K562 (cell line): ENCODE results near the gene TMEM63C. TPM values are rescaled to one million over a fixed set of nuclear protein-coding genes. Genes with fewer than 3 reads are reported as not detected.

Experiments used
- ATAC-seq: fragments of 200-7000 bp; cut with Tn5 transposase; 3 replicates; pipeline ENCODE4 v1.9.1; 2020; ENCODE audit warnings: moderate library complexity
- BruUV-seq: library from RNA; stranded (reverse); fragments of 400-500 nt; replicated peaks from 2 replicates; lab custom pipeline; 2021; lab: Mats Ljungman, UMichigan
- CTCF ChIA-PET: fragments of 300-600 bp; formaldehyde crosslinking; extraction: SDS; loops from one replicate; lab custom pipeline; 2021; ENCODE audit warnings: low intra/inter-chr PET ratio; lab: Yijun Ruan, JAX
- POLR2A ChIA-PET: fragments of 300-600, 350-650 bp; sonication (Branson Sonifier 250); formaldehyde crosslinking; extraction: SDS; loops from one replicate; lab custom pipeline; 2021; ENCODE audit warnings: antibody characterized with exemption, inconsistent platforms; lab: Yijun Ruan, JAX
- DNase-seq, 4 experiments: peaks; one replicate each; pipeline versions ENCODE4 v3.0.0 to v3.0.0-alpha.2; 2011 to 2018; ENCODE audit warnings: low spot score in 3 of 4, mixed read lengths in 3 of 4; ENCODE audit errors: extremely low read depth in 1 of 4
- FAIRE-seq: peaks from 2 replicates; lab custom pipeline; 2011; peaks lifted over from hg19 to GRCh38; lab: Jason Lieb, UNC
- H2AFZ ChIP-seq: 2 replicates; pipeline ENCODE4 v1.6.0; 2011; ENCODE audit warnings: low read depth, low read length, control low read depth, inconsistent platforms
- H3K27ac ChIP-seq: fragments of 200-600 bp; 3 replicates; pipeline ENCODE4 v1.8.0; 2011; ENCODE audit warnings: low read depth, mild to moderate bottlenecking, control low read depth, inconsistent platforms, low read length, moderate library complexity, mixed read lengths; ENCODE audit errors: extremely low read depth
- H3K27me3 ChIP-seq, 2 experiments: fragments of 300-600 bp in 1 of 2; 2 replicates in 1 of 2; 3 replicates in 1 of 2; pipeline versions ENCODE4 v1.6.0 to v1.8.0; 2011; ENCODE audit warnings: inconsistent platforms in 2 of 2, low read length in 2 of 2, mild to moderate bottlenecking in 1 of 2, mixed read lengths in 1 of 2, moderate library complexity in 1 of 2; ENCODE audit not compliant: control insufficient read depth in 2 of 2, insufficient read depth in 2 of 2
- H3K36me3 ChIP-seq: fragments of 300-600 bp; 3 replicates; pipeline ENCODE4 v1.8.0; 2011; ENCODE audit warnings: mild to moderate bottlenecking, low read length, inconsistent platforms; ENCODE audit not compliant: control insufficient read depth, insufficient read depth
- H3K4me1 ChIP-seq, 2 experiments: fragments of 200-600 bp in 1 of 2; replicated peaks in 1 of 2; 2 replicates in 1 of 2; 3 replicates in 1 of 2; pipeline versions ENCODE4 v1.5.1 to v1.8.0; 2011; ENCODE audit warnings: inconsistent platforms in 2 of 2, low read length in 2 of 2, mild to moderate bottlenecking in 1 of 2, mixed read lengths in 1 of 2, moderate library complexity in 1 of 2; ENCODE audit not compliant: control insufficient read depth in 2 of 2, insufficient read depth in 2 of 2
- H3K4me2 ChIP-seq: 2 replicates; pipeline ENCODE4 v1.6.1; 2011; ENCODE audit warnings: low read length, control low read depth, inconsistent platforms, mixed read lengths; ENCODE audit not compliant: insufficient read depth
- H3K4me3 ChIP-seq: fragments of 200-600 bp; sonication (generic), shearing (Covaris generic); 2 replicates; pipeline ENCODE4 v1.5.1; 2016; ENCODE audit warnings: control low read depth, inconsistent platforms
- H3K79me2 ChIP-seq: fragments of 200-600 bp; 3 replicates; pipeline ENCODE4 v1.8.0; 2011; ENCODE audit warnings: low read length, inconsistent platforms; ENCODE audit not compliant: control insufficient read depth, insufficient read depth
- H3K9ac ChIP-seq, 2 experiments: 2 replicates each; pipeline versions ENCODE4 v1.6.0 to v1.6.1; 2011; ENCODE audit warnings: low read depth in 2 of 2, low read length in 2 of 2, control low read depth in 1 of 2, inconsistent platforms in 1 of 2, mild to moderate bottlenecking in 1 of 2, mixed read lengths in 1 of 2; ENCODE audit not compliant: insufficient read depth in 1 of 2
- H3K9me1 ChIP-seq: one replicate; pipeline ENCODE4 v1.6.0; 2011; ENCODE audit warnings: inconsistent platforms, mild to moderate bottlenecking, low read length, moderate library complexity; ENCODE audit not compliant: control insufficient read depth, insufficient read depth
- H3K9me3 ChIP-seq: replicated peaks from 2 replicates; pipeline ENCODE4 v1.5.1; 2011; ENCODE audit warnings: low read depth, low read length, inconsistent platforms; ENCODE audit not compliant: control insufficient read depth, insufficient read depth
- H4K20me1 ChIP-seq: replicated peaks from 2 replicates; pipeline ENCODE4 v1.6.1; 2011; ENCODE audit warnings: low read length, inconsistent platforms, mixed read lengths; ENCODE audit not compliant: control insufficient read depth, insufficient read depth
- DNMT1 ChIP-seq: fragments of 450-650 bp; IDR thresholded peaks from 2 replicates; pipeline ENCODE4 v1.6.1; 2016; ENCODE audit warnings: antibody characterized with exemption, mild to moderate bottlenecking
- ERF ChIP-seq: fragments of 450-650 bp; formaldehyde crosslinking; IDR thresholded peaks from 2 replicates; pipeline ENCODE4 v1.4.0; 2020; ENCODE audit warnings: mild to moderate bottlenecking, mixed read lengths
- ETS2 ChIP-seq: IDR thresholded peaks from 2 replicates; pipeline ENCODE4 v1.6.1; 2016; ENCODE audit warnings: borderline replicate concordance, missing genetic modification characterization, mild to moderate bottlenecking, moderate library complexity, missing compliant biosample characterization; ENCODE audit not compliant: poor library complexity, severe bottlenecking
- NCOA4 ChIP-seq: fragments of 450-650 bp; IDR thresholded peaks from 2 replicates; pipeline ENCODE4 v1.6.1; 2018; ENCODE audit warnings: mild to moderate bottlenecking; ENCODE audit not compliant: partially characterized antibody
- PATZ1 ChIP-seq: fragments of 250-450 bp; sonication (Bioruptor Pico); IDR thresholded peaks from 2 replicates; pipeline ENCODE4 v1.5.0; 2020; ENCODE audit warnings: mild to moderate bottlenecking, borderline replicate concordance
- POLR2G ChIP-seq: fragments of 200-400 bp; formaldehyde crosslinking; IDR thresholded peaks from 2 replicates; pipeline ENCODE4 v1.6.1; 2017; ENCODE audit warnings: low read depth, mild to moderate bottlenecking, antibody characterized with exemption, low read length, moderate library complexity
- ZNF354B ChIP-seq: fragments of 250-450 bp; sonication (Bioruptor Pico); IDR thresholded peaks from 2 replicates; pipeline ENCODE4 v1.4.0; 2020
- WGBS: fragments of 100-300 bp; shearing (Covaris generic); methylation state at CpG from one replicate; pipeline ENCODE4 v1.1.6; 2016; ENCODE audit warnings: low coverage, mixed read lengths; ENCODE audit not compliant: insufficient coverage; ENCODE audit errors: missing lambda C conversion rate; 5-methylcytosine and 5-hydroxymethylcytosine counted together
- in situ Hi-C: fragments of 300-500 bp; cut with MboI; formaldehyde crosslinking; loops from 4 replicates; pipeline ENCODE4 v1.15.0; 2018; ENCODE audit warnings: inconsistent platforms, mixed read lengths
- intact Hi-C: fragments of 100-400 bp; cut with micrococcal nuclease; formaldehyde crosslinking; loops from 2 replicates; pipeline ENCODE4 v1.14.2; 2022
- polyA plus RNA-seq, 8 experiments: library from polyadenylated mRNA; depleted of rRNA in 4 of 8; stranded (reverse) in 5 of 8; unstranded in 3 of 8; fragments of >200 nt; fragmentation: Nextera tagmentation in 2 of 8; fragmentation: Illumina TruSeq in 1 of 8; extraction: Ambion mirVana in 2 of 8; extraction: Trizol in 1 of 8; gene quantifications; 2 replicates each; pipeline versions ENCODE4 v1.2.1 to v1.2.3, GENCODE V29; 2011 to 2014; ENCODE audit warnings: inconsistent platforms in 1 of 8, missing spikeins in 1 of 8
- total RNA-seq, 7 experiments: library from RNA; depleted of rRNA in 6 of 7; stranded (reverse); fragments of >200 nt in 6 of 7; fragmentation: Illumina TruSeq in 2 of 7; extraction: Trizol in 2 of 7; gene quantifications; 2 replicates each; pipeline versions ENCODE4 v1.2.1 to v1.2.3, GENCODE V29; 2011 to 2021; ENCODE audit warnings: low replicate concordance in 1 of 7

Gene TMEM63C
- total and polyA plus RNA-seq, 9 of the 15 experiments (the other 6 are each of a cell fraction or from before 2014, with no cell fraction given), result 0.07 TPM; not detected in 8

GRCh38 chr14:77195766-77196165 lies 14.2 kb downstream of the TMEM63C start:
- no peaks in the 10 kb centered on the region for H3K79me2 ChIP-seq
- H3K36me3 ChIP-seq, result no peaks in the 10 kb centered on the region
- peaks cover 2 to 52% of the 10 kb centered on the region in 2 experiments; a peak in 2 of 5 replicates for H3K27me3 ChIP-seq
- TF ChIP-seq ZNF354B (CRISPR knock-in tag) (no peak), DNMT1 (no peak), ERF (CRISPR knock-in tag) (no peak), POLR2G (no peak), NCOA4 (no peak), PATZ1 (no peak), ETS2 (no peak)
- no peak overlapping the region for H3K4me3 ChIP-seq
- no TSS peak for BruUV-seq
- H4K20me1 ChIP-seq, result no peaks in the 10 kb centered on the region; the same call in 1 of the 2 replicates
- ATAC-seq (no peak), FAIRE-seq (no peak), DNase-seq (no peak)
- intact Hi-C loops, result no loop called here
- ChIA-PET CTCF (no interaction called here), POLR2A (interaction anchor here (0.6 kb wide), 1 partner anchor 349 kb away, joined by 3 read pairs; no protein-coding TSS in a partner anchor)
- no peak overlapping the region for H2AFZ ChIP-seq
- H3K4me2 ChIP-seq, result no peak overlapping the region
- no peaks in the 10 kb centered on the region for H3K9me3 ChIP-seq
- 4% methylated on average over 4 of the region's 9 CpGs for WGBS
- no peaks in the 10 kb centered on the region for H3K4me1 ChIP-seq
- H3K9me1 ChIP-seq, result no peaks in the 10 kb centered on the region
- in situ Hi-C loops, result no loop called here
- no peak overlapping the region for H3K27ac ChIP-seq
- H3K9ac ChIP-seq, result no peak overlapping the region
